CD14-positive monocyte (primary cell): ENCODE data around the gene SCG5. TPM values are rescaled to one million over a fixed set of nuclear protein-coding genes. Genes with fewer than 3 reads are reported as not detected.

Experiments
- DNase-seq, 3 donors: peaks; one replicate each; pipeline ENCODE4 v3.0.0-alpha.2; 2011 to 2022
- H2AFZ ChIP-seq: 2 replicates; pipeline ENCODE4 v1.6.0; 2012; ENCODE audit warnings: mild to moderate bottlenecking, low read depth, low read length, inconsistent platforms; ENCODE audit not compliant: insufficient read depth, poor library complexity, severe bottlenecking
- H3K27ac ChIP-seq, 2 donors: 1 replicate in 1 of 2; 2 replicates in 1 of 2; pipeline ENCODE4 v1.5.1; 2012 to 2013; ENCODE audit warnings: low read length in 2 of 2, control low read depth in 1 of 2, inconsistent platforms in 1 of 2, low read depth in 1 of 2, mild to moderate bottlenecking in 1 of 2
- H3K27me3 ChIP-seq, 2 donors: one replicate each; pipeline versions ENCODE4 v1.6.0 to v1.6.1; 2011 to 2013; ENCODE audit warnings: low read length in 2 of 2; ENCODE audit not compliant: control insufficient read depth in 2 of 2, insufficient read depth in 2 of 2
- H3K36me3 ChIP-seq, 2 donors: replicated peaks in 1 of 2; 1 replicate in 1 of 2; 2 replicates in 1 of 2; pipeline versions ENCODE4 v1.5.1 to v1.6.1; 2012 to 2013; ENCODE audit warnings: low read length in 2 of 2, control low read depth in 1 of 2, inconsistent platforms in 1 of 2, mild to moderate bottlenecking in 1 of 2; ENCODE audit not compliant: insufficient read depth in 2 of 2, control insufficient read depth in 1 of 2
- H3K4me1 ChIP-seq, 2 donors: 1 replicate in 1 of 2; 2 replicates in 1 of 2; pipeline versions ENCODE4 v1.5.1 to v1.6.1; 2012 to 2013; ENCODE audit warnings: low read length in 2 of 2, control low read depth in 1 of 2, inconsistent platforms in 1 of 2, mild to moderate bottlenecking in 1 of 2, moderate library complexity in 1 of 2; ENCODE audit not compliant: insufficient read depth in 2 of 2, control insufficient read depth in 1 of 2
- H3K4me2 ChIP-seq: replicated peaks from 2 replicates; pipeline ENCODE3; 2012; ENCODE audit warnings: low read length, moderate library complexity, mild to moderate bottlenecking; ENCODE audit not compliant: poor library complexity, severe bottlenecking; ENCODE audit errors: extremely low read depth
- H3K4me3 ChIP-seq, 3 experiments: fragments of 200-600 bp in 1 of 3; sonication (generic) in 1 of 3; replicated peaks in 1 of 3; 1 replicate in 2 of 3; 2 replicates in 1 of 3; pipeline ENCODE4 v1.5.1; 2011 to 2013; ENCODE audit warnings: low read length in 3 of 3, mild to moderate bottlenecking in 3 of 3, control low read depth in 2 of 3, low read depth in 2 of 3, inconsistent platforms in 1 of 3, moderate library complexity in 1 of 3
- H3K79me2 ChIP-seq: 2 replicates; pipeline ENCODE4 v1.6.0; 2012; ENCODE audit warnings: mild to moderate bottlenecking, control low read depth, inconsistent platforms, low read length, moderate library complexity; ENCODE audit not compliant: insufficient read depth
- H3K9ac ChIP-seq: 2 replicates; pipeline ENCODE4 v1.6.0; 2017; ENCODE audit warnings: low read length, mild to moderate bottlenecking; ENCODE audit not compliant: insufficient read depth, poor library complexity, severe bottlenecking
- H3K9me3 ChIP-seq, 2 donors: replicated peaks in 1 of 2; 1 replicate in 1 of 2; 2 replicates in 1 of 2; pipeline versions ENCODE4 v1.5.1 to v1.6.1; 2012 to 2013; ENCODE audit warnings: low read length in 2 of 2, control low read depth in 1 of 2; ENCODE audit not compliant: control insufficient read depth in 1 of 2, insufficient read depth in 1 of 2
- H4K20me1 ChIP-seq: 2 replicates; pipeline ENCODE4 v1.6.0; 2012; ENCODE audit warnings: mild to moderate bottlenecking, low read length, control low read depth, moderate library complexity; ENCODE audit not compliant: insufficient read depth
- H3K27ac Mint-ChIP-seq, 7 donors: one replicate each; pipeline ENCODE4 v1.8.0; 2020; ENCODE audit warnings: mild to moderate bottlenecking in 7 of 7, mixed read lengths in 7 of 7, moderate library complexity in 6 of 7, inconsistent platforms in 2 of 7
- H3K27me3 Mint-ChIP-seq, 3 donors: one replicate each; pipeline ENCODE4 v1.8.0; 2021 to 2022; ENCODE audit warnings: low read depth in 3 of 3, mild to moderate bottlenecking in 3 of 3, mixed read lengths in 3 of 3, moderate library complexity in 3 of 3, inconsistent platforms in 1 of 3
- H3K36me3 Mint-ChIP-seq, 2 donors: one replicate each; pipeline ENCODE4 v1.8.0; 2020; ENCODE audit warnings: mixed read lengths in 2 of 2, inconsistent platforms in 1 of 2, mild to moderate bottlenecking in 1 of 2
- H3K4me1 Mint-ChIP-seq: one replicate; pipeline ENCODE4 v1.8.0; 2020; ENCODE audit warnings: mild to moderate bottlenecking, mixed read lengths
- H3K4me3 Mint-ChIP-seq, 2 donors: one replicate each; pipeline ENCODE4 v1.8.0; 2020; ENCODE audit warnings: mild to moderate bottlenecking in 2 of 2, mixed read lengths in 2 of 2, moderate library complexity in 1 of 2
- H3K9me3 Mint-ChIP-seq, 7 donors: one replicate each; pipeline ENCODE4 v1.8.0; 2020 to 2022; ENCODE audit warnings: mixed read lengths in 7 of 7, mild to moderate bottlenecking in 6 of 7, moderate library complexity in 6 of 7, inconsistent platforms in 2 of 7
- CTCF ChIP-seq: fragments of 200-600 bp; IDR thresholded peaks from one replicate; pipeline ENCODE4 v1.8.0; 2022; ENCODE audit warnings: antibody characterized with exemption, mild to moderate bottlenecking
- WGBS: methylation state at CpG from one replicate; pipeline ENCODE4 v1.1.5; 2013; ENCODE audit warnings: missing lambda C conversion rate; ENCODE audit not compliant: insufficient coverage; 5-methylcytosine and 5-hydroxymethylcytosine counted together
- intact Hi-C, 2 donors: fragments of 100-400 bp; cut with micrococcal nuclease; formaldehyde crosslinking; loops; one replicate each; pipeline versions ENCODE4 v1.15.0 to v1.15.1; 2023
- polyA plus RNA-seq, 3 donors: library from polyadenylated mRNA; depleted of rRNA in 1 of 3; unstranded in 2 of 3; stranded (reverse) in 1 of 3; fragments of 300-500 nt in 2 of 3; fragments of >200 nt in 1 of 3; fragmentation: Illumina TruSeq in 2 of 3; gene quantifications; 1 replicate in 2 of 3; 2 replicates in 1 of 3; pipeline ENCODE4 v1.2.3, GENCODE V29; 2012 to 2021

Gene SCG5
- polyA plus RNA-seq, 3 donors = not detected

GRCh38 chr15:32733281-32733680, 91.8 kb downstream of the SCG5 start:
- Mint-ChIP-seq H3K36me3 (no peaks in the 10 kb centered on the region), H3K27me3 (peaks cover 11 to 24% (median 17%) of the 10 kb centered on the region in 3 donors), H3K9me3 (peaks cover 0 to 3% (median 0%) of the 10 kb centered on the region in 7 donors), H3K27ac (no peak overlapping the region), H3K4me3 (no peak overlapping the region), H3K4me1 (peaks cover 5% of the 10 kb centered on the region)
- Histone ChIP-seq H3K4me1 (no peaks in the 10 kb centered on the region), H3K79me2 (no peaks in the 10 kb centered on the region), H3K9me3 (no peaks in the 10 kb centered on the region), H4K20me1 (no peaks in the 10 kb centered on the region), H3K4me3 (no peak overlapping the region), H3K4me2 (no peak overlapping the region), H3K9ac (no peak overlapping the region), H3K36me3 (no peaks in the 10 kb centered on the region), H3K27me3 (peaks cover 3 to 8% of the 10 kb centered on the region in 2 donors), H3K27ac (no peak overlapping the region), H2AFZ (no peak overlapping the region)
- no peak for DNase-seq
- WGBS = no CpG with 5 or more reads among the region's 3 CpGs
- intact Hi-C loops = no loop called here
- TF ChIP-seq CTCF = no peak

GRCh38 chr15:32735989-32736700, 94.6 kb downstream of the SCG5 start:
- TF ChIP-seq CTCF = no peak
- Histone ChIP-seq H3K9me3 (peaks cover 0 to 5% of the 10 kb centered on the region in 2 donors), H3K27me3 (peaks cover 3 to 8% of the 10 kb centered on the region in 2 donors), H3K4me2 (no peak overlapping the region), H2AFZ (no peak overlapping the region), H3K4me1 (no peaks in the 10 kb centered on the region), H3K4me3 (no peak overlapping the region), H3K27ac (no peak overlapping the region), H3K9ac (no peak overlapping the region), H4K20me1 (no peaks in the 10 kb centered on the region), H3K79me2 (no peaks in the 10 kb centered on the region), H3K36me3 (no peaks in the 10 kb centered on the region)
- Mint-ChIP-seq H3K27ac (no peak overlapping the region), H3K9me3 (peaks cover 5 to 17% (median 8%) of the 10 kb centered on the region in 7 donors), H3K4me1 (no peaks in the 10 kb centered on the region), H3K4me3 (no peak overlapping the region), H3K27me3 (peaks cover 14 to 18% (median 17%) of the 10 kb centered on the region in 3 donors), H3K36me3 (no peaks in the 10 kb centered on the region)
- WGBS = no CpG with 5 or more reads among the region's 2 CpGs
- intact Hi-C loops = no loop called here
- no peak for DNase-seq
